NCI-H187 (cell line): Measurements from ENCODE around the gene CD69.

Experiments
- DNase-seq, 2 experiments: peaks; one replicate each; lab custom pipeline; 2025; lab: John Stamatoyannopoulos, UW

CD69 gene

DNA sequence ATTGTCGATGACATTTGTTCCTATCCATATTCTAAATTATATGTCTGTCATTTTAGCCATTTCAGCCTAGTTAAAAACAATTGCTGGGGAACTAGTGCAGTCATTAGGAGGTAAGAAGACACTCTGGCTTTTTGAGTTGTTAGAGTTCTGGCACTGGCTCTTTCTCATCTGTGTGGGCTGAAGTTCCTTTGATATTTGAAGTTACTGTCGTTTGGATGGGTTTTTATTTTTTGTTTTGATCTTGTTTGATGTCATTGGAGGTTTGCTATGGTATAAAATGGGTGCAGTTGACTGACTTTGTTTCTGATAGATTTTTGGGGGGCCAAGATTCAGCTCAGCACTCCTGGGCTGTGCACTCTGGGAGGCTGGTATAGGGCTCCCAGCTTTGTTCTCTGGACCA, 20.7 kb upstream of the CD69 start:
- DNase-seq, result no peak

DNA sequence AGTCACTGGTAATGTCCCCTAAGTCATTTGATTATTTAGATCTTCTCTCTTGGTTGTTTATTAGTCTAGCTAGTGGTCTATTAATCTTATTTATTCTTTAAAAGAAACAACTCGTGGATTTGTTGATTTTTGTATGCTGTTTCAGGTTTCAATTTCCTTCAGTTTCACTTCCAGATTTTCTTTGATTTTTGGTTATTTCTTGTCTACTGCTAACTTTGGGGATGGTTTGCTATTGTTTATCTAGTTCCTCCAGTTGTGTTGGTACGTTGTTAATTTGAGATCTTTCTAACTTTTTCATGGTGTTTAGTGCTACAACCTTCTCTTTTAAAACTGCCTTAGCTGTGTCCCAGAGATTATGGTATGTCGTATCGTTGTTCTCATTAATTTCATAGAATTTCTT, 18.5 kb upstream of the CD69 start:
- no peak for DNase-seq

DNA sequence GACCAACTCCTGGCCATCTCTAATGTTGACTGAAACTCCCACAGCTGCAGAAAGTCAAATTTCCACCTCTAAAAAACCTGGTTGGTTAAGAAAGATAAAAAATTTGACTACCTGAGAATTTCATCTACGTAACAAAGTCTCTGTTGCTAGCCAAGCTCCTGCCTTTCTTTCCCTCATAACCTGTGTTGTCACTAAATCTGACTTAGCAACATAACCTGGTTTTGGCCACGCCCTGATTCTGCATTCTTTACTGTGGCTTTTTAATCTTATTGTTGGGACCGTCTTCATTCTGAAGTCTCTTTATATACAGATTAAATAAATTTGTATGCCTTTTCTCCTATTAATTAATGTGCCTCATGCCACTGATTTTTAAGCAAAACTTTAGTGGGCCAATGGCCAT, 16.1 kb upstream of the CD69 start:
- DNase-seq, result no peak

DNA sequence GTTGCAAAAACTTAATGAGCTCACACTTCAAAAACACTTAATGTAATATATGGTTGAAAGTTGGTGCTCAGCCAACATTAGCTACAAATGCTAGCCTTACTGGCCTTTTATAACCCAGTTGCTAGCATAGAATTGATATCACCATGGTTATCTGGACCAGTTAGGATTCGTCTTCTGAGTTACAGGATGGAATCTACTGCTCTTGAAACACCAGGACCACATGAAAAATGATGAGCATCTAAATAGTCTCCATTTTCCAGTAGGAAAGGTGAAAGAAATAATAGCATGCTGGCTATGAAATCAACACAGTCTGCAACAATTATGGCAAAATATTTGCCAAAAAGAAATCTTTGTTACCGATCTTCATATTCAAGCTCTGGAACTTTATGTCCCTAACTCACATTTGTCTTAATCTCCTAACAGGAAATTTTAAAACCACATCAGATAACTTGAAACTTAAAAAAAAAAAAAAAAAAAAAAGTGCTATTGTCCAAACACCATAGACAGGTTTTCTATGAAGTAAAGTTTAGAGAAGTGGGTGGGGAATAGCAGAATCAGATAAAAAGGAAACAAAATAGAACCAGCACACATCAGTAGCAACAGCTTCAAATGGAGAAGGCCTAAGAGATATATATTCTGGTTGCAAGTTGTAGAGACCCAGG, 12.6 kb upstream of the CD69 start:
- no peak for DNase-seq

DNA sequence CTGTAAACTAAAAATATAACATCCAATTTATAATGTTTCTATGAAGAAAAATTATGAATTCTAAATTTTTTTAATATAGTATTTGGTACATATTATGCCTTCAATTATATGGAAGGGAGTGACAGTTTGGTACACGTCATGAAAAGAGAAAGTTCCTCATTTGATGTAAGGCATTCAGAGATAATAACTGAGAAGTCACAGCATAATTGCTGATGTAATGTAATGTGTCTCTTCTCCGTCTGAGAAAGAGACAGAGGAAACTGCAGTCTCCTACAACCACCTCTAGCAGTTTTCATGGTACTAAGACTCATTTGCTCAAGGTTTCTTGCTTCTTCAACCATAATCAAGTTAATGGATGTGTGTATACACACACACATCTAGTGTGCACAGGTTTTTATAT, 2.3 kb upstream of the CD69 start:
- no peak for DNase-seq

DNA sequence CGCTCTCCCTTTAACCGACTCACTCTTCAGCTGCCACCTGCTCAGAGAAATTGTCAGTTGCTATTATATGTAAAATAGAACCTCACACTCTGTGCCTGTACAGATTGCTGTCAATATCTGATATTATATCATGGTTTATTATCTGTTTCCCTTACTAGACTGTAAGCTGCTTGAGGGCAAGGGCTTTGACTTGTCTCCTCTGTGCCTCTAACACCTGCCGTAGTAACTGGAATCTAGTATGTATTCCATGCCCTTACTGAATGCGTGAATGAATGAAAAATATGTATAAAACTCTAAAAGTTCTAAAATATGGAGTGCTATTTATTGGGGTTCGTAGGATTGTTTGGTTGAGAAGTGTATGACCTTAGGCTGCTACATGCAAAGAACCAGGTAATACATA, 1.7 kb upstream of the CD69 start:
- DNase-seq, result no peak

DNA sequence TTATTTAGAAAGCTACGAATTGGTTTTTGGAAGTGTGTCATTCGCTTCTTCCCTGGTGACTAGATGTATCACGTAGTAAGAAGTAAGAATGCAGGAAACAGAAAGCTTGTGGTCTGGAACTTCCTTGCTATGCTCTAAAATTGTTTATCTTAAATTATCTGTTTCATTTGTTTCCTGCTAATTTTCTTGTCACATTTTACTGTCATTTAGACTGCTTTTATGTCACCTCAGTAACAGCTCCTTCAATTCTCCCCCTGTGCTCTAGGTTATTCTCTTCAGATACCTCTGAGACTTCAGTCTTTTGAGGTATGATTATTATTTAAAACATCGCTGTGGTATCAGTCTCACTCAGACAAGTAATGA, 699 bp upstream of the CD69 start:
- DNase-seq, result no peak

DNA sequence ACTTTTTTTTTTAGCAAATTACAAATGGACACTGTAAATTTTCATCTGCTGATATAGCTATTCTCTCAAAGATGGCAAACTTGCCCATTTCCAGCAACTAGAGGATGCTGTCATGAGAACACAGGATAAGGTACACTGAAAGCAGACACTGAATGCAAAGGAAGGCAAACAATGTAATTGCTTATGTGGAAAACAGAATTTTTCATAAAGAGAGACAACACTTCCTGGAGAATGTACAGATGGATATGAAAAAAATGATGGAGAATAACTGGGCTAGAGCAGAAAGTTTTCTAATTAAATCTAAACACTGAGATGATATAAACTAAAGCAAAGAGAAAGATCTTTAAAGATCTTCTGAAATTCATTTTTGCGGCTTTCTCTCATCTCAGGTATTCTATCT, 581 bp downstream of the CD69 start:
- DNase-seq, result no peak

DNA sequence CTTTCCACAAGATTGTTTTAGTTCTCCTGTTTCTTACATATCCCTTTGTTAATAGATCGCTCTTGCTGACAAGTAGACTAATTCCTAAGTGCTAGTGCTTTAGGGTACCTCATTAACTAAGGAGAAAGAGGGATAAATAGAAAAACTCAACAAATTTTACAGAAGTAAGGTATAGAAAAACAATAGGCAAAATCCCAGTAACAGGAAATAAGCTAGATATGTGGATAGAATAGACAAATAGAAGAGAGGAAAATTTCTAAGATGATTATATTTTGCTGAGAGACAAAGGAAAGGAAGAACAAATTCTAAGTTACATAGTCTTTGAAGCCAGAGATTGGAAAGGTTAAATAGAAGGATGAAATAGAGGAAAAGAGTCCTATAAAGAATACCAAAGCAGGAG, 1.0 kb downstream of the CD69 start:
- no peak for DNase-seq

DNA sequence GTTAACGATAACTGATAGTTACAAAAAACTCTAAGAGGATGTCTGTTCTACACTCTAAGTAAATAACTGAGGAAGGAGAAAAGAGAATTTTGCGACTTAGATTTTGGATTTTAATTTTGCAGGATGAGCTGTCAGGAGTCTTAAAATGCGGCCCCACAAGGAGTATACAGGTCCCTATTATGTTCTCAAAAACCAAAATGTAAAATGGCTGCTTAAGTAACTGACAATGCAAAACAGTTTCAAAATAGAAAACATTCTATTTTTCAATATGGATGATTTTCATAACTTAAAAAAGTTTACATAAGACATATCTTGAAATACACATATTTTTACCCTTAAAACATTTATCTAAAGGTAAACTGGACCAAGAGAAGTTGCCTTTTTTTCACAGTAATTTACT, 2.6 kb downstream of the CD69 start:
- no peak for DNase-seq

DNA sequence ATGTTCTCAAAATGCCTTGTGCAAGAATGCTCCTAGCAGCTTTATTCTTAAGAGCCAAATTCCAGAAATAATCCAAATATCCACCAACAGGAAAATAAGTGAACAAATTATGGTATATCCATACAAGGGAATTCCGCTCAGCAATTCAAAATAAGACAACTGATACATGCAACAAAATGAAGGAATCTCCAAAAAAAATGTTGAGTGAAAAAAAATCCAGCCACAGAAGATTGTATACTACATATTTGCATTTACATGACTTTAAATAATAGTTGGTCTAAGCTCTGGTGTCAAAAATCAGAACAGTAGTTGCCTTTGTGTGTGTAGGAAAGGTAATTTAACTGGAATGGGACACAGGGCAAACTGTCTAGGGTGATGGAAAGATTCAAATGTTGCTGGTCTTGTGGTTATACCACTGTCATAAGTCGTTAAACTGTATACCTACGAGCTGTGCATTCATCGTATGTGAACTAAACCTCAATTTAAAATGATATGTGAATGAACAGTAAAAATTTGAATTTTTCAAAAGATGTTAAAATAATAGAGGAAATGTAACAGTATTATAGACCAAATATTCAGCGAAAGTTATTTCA, 3.2 kb downstream of the CD69 start:
- no peak for DNase-seq

DNA sequence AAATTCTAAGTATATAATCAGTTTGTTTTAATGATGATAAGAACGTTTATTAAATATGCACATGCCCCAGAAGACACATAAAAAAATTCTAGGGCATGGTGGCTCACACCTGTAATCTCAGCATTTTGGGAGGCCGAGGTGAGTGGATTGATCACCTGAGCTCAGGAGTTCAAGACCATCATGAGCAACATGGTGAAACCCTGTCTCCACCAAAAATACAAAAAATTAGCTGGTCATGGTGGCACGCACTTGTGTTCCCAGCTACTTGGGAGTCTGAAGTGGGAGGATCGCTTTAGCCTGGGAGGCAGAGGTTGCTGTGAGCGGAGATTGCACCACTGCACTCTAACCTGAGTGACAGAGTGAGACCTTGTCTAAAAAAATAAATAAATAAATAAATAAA, 4.0 kb downstream of the CD69 start:
- no peak for DNase-seq

DNA sequence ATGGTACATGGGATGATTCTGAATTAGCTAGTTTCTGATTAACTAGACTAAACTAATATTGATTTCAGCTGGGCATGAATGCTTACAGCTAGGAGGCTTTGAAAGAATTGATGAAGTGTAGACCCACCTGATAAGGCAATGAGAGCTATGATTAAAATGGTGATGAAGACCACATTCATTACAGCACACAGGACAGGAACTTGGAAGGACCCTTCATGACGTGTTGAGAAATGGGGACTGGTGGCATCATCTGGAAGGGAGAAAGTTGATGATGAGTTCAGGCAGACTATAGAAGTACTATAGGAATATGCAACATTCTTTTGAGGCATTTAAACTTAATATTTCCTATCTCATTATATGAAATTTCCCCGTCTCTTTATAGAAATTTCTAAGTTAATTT, 4.5 kb downstream of the CD69 start:
- DNase-seq, result no peak

DNA sequence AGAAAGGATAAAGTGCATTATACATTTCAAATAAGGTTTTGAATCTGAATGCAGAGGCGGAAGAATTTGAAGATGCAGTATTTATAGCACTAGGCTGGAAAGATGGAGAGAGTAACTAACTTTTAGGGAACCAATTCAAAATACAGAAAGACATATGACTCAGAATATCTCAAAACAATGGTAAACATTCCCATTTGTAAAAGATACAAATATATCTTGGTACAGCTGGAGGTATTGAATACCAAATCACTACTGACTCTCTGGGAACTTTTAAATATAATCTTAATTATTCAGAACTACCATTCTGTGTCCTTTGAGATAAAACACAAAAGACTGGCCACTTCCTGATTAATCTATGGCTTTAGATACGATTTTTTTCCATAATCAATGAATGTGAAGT, 5.1 kb downstream of the CD69 start:
- DNase-seq, result no peak

DNA sequence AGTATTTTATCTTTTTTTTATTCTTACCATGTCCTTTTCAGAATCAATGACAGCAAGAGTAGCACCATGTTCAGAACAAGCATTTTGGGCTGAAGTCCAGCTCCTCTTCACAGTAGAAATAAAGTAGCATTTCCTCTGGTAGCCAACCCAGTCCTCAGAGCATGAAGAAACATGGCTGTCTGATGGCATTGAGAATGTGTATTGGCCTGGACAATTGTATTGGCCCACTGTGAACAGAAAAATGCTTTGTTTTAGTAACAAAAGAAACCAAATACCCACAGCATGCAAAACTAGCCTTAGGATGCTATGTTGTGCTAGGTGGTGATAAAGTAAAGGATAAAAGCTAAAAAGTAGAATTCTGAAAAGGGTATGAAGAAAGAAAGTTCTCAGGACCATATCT, 5.7 kb downstream of the CD69 start:
- DNase-seq, result no peak

DNA sequence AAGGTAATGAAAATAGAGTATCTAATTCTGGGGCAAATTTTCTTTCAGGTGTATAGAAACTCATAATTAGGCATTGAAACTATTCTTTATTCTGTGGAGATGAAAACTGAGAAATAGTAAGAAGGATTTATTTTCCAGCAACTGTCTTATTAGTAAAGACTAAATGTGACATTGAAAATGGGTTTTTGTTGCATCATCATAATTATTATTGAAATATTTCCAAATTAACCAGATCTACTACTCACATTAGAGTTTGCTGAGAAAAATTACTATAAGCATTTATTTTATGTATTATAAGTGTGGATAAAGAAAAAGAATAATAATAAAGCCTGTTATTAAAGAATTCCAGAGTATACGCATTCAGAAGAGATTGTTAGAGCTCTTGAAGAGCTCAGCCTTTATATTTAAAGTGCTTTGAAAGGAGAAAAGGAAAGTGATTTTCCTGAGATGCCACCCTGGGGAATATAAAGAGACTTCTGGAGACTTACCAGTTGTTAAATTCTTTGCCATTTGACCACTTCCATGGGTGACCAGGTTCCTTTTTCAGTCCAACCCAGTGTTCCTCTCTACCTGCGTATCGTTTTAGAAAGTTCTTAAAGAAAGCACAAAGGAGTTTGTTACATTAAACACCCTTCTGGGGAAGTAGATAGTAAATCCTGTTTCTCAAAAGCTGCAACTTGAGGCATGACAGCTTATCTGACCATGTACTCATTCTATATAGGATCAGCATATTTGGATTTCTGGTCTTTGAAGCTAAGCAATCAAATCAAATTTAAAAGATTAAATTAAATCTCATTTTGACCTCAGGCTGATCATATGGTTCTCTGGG, 6.4 kb downstream of the CD69 start:
- no peak for DNase-seq

DNA sequence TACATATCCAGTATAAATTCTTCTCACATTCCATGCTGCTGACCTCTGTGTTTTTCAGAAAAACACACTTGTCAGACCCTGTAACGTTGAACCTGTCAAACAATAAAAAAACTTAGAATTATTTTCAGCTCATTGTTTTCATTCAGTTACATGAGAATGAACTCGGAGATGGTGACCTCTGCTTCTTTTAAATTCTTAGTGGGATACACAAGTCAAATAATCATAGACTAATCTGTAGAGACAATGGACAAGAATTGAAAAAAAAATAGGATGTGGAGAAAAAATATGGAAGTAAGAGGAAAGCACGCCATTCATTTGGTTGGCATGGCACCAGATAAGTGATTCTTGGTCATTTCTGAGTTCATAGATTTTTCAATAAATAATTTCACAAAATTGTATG, 7.2 kb downstream of the CD69 start:
- DNase-seq, result no peak

DNA sequence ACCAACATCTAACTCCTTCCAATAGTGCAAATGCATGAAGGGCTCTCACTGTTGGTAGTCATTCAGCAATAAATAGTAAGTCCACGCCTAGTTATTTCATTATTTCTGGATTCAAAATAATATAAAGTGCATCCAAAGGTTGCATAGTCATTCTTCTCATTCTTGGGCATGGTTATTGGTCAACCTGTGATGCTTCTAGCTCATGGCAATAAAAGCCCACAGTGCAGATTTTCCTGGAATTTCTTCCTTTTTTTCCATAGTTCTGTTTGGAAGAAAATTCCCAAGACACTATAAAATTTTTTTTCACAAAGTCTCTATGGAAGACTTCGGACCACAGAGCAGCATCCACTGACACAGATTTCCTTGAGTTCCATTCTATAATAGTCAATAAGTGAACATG, 7.6 kb downstream of the CD69 start:
- DNase-seq, result no peak

DNA sequence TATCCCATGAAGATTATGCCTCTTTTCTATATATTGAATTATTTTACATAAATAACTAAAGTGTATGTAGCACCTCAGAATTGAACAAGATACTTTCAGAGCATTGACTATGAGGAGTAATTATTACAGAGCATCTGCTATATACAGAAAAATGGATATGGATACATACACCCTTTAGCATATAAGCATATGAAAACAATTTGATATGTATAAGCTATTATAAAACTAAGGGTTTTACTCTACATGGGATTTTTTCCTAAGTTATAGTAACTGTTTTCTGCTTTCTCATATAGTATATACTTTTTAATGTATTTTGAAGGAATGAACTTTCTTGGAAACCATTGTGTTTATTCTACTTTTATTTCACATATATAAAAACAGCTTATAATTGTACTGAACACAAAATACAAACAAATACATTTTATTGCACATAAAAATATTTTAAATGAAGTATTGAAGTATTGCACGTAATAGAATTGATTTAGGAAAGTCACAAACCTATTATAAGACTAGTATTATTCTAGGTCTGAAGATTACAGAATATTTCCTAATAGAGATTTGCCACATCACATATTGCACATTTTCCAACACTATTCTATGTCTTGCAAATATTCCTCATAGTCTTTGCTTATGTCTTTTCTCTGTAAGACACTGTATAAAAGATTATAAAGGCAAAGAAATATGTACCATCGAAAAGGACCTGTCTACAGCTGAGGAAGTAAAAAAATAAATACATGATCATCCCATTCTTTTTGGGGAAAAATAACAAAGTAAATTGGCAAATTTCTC, 8.4 kb downstream of the CD69 start:
- no peak for DNase-seq

DNA sequence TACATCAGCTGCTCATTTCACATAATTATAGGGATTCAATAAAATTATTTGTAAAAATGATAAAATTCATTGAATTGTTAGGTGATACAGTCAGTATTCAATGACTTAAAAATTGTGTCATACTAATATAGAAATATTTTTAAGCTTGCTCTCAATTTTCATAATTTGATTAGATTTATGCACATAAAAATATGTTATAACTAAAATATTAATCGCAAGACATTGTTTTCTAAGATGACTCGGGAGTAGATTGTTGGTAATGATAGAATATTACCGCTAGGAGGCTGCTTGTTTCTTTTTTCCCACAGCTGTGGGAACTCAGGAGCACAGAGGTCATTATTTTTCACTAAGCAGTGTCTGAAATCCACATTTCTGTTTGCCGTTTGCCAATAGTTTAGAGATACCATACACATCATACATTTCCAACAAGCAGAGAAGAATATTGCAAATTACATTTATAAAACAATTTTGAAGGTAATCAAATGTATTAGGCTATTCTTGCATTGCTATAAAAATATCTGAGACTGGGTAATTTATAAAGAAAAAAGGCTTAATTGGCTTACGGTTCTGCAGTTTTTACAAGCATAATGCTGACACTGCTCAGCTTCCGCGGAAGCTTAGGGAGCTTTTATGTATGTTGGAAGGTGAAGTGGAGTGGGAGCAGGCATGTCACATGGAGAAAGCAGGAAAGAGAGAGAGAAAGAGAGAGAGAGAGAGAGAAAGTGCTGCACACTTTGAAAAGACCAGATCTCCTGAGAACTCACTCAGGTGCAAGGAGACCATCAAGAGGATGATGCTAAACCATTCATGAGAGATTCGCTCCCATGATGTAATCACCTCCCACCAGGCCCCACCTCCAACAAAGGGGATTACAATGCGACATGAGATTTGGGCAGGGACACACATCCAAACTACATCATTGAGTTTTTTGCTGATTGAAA, 9.2 kb downstream of the CD69 start:
- DNase-seq, result no peak
